GM10248 (cell line): ENCODE results near the gene MTERF2.

Source experiments
- CTCF ChIA-PET: fragments of 300-600 bp; sonication (Branson Sonifier 250); formaldehyde crosslinking; extraction: SDS; loops from one replicate; lab custom pipeline; 2021; ENCODE audit warnings: antibody characterized with exemption; lab: Yijun Ruan, JAX
- POLR2A ChIA-PET: fragments of 350-650 bp; sonication (Branson Sonifier 250); formaldehyde crosslinking; extraction: SDS; loops from one replicate; lab custom pipeline; 2020; ENCODE audit warnings: antibody characterized with exemption; lab: Yijun Ruan, JAX
- DNase-seq: peaks from one replicate; pipeline ENCODE4 v3.0.0; 2012; ENCODE audit errors: extremely low spot score
- TF ChIP-seq, protein P1 (sequence below): IDR thresholded peaks from 2 replicates; pipeline ENCODE4 v1.5.1; 2012; ENCODE audit warnings: mild to moderate bottlenecking, low read depth; ENCODE audit errors: extremely low read depth, missing control alignments, control extremely low read depth

The MTERF2 gene

DNA sequence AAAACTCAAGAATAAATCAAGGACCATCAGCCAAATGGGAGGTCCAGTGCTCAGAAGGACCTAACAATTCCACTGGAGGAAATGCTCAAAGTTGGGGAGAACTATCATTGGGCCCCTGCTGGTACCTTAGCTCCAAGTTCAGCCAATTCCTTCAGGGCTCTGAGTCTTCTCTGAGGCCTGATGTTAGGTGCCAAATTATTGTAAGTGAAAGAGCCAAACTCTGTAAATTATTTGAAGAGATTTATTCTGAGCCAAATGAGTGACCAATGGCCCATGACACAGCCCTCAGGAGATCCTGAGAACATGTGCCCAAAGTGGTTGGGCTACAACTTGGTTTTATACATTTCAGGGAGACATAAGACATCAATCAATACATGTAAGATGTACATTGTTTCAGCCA lies 39.5 kb downstream of the MTERF2 start:
- ChIA-PET CTCF (interaction anchor here (1.2 kb wide), 1 partner anchor 37 kb away, joined by 3 read pairs; no protein-coding TSS in a partner anchor), POLR2A (no interaction called here)
- TF ChIP-seq, protein P1, sequence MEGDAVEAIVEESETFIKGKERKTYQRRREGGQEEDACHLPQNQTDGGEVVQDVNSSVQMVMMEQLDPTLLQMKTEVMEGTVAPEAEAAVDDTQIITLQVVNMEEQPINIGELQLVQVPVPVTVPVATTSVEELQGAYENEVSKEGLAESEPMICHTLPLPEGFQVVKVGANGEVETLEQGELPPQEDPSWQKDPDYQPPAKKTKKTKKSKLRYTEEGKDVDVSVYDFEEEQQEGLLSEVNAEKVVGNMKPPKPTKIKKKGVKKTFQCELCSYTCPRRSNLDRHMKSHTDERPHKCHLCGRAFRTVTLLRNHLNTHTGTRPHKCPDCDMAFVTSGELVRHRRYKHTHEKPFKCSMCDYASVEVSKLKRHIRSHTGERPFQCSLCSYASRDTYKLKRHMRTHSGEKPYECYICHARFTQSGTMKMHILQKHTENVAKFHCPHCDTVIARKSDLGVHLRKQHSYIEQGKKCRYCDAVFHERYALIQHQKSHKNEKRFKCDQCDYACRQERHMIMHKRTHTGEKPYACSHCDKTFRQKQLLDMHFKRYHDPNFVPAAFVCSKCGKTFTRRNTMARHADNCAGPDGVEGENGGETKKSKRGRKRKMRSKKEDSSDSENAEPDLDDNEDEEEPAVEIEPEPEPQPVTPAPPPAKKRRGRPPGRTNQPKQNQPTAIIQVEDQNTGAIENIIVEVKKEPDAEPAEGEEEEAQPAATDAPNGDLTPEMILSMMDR = no peak
- DNase-seq = no peak

- POLR2A ChIA-PET = no interaction called here
- TF ChIP-seq, protein P1 = no peak
- CTCF ChIA-PET = interaction anchor here (1.0 kb wide), 1 partner anchor 31 kb away, joined by 3 read pairs; no protein-coding TSS in a partner anchor
- no peak for DNase-seq
Observed at GRCh38 chr12:106945261-106945851, 41.6 kb downstream of the MTERF2 start.

GRCh38 chr12:106942775-106943174 lies 44.2 kb downstream of the MTERF2 start:
- TF ChIP-seq, protein P1 = no peak
- ChIA-PET CTCF (interaction anchor here (1.3 kb wide), 1 partner anchor 162 kb away, joined by 3 read pairs; no protein-coding TSS in a partner anchor), POLR2A (no interaction called here)
- DNase-seq = no peak

- ChIA-PET CTCF (no interaction called here), POLR2A (no interaction called here)
- TF ChIP-seq, protein P1 = no peak
- no peak for DNase-seq
Observed at GRCh38 chr12:106941481-106942156, 45.3 kb downstream of the MTERF2 start.

- TF ChIP-seq, protein P1 = no peak
- no peak for DNase-seq
- ChIA-PET CTCF (no interaction called here), POLR2A (no interaction called here)
Observed at GRCh38 chr12:106934277-106934676, 52.7 kb downstream of the MTERF2 start.
